LNCaP clone FGC (cell line): ENCODE results near the gene MYMX.
"Not testable (repeated sequence)": the region's sequence is repeated elsewhere in the genome, so short reads cannot be mapped to it uniquely, and the experiment has no call there.

Source experiments
- DNase-seq: peaks from one replicate; pipeline ENCODE4 v3.0.0-alpha.2; 2011; ENCODE audit warnings: low read depth
- H3K4me3 ChIP-seq: 2 replicates; pipeline ENCODE4 v1.5.1; 2011; ENCODE audit warnings: mild to moderate bottlenecking, low read depth, low read length, control low read depth
- TF ChIP-seq, protein P1 (sequence below): IDR thresholded peaks from 2 replicates; pipeline ENCODE4 v1.5.1; 2012; ENCODE audit warnings: mild to moderate bottlenecking; ENCODE audit not compliant: control insufficient read depth, insufficient read depth; ENCODE audit errors: extremely low read depth

MYMX gene

DNA sequence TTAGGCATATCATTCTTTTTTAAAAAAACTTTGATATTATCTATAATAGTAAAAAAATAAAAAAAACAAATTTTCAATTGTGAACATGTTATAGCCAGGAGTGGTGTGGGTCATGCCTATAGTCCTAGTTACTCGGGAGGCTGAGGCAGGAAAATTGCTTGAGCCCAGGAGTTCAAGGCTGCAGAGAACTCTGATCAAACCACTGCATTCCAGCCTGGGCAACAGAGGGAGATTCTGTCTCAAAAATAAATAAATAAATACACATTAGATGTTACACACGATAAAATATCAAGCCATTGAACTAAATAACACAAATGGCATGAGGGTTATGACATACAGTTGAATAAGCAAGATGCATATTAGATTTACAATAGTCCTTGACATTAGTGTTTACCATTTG, 27.9 kb upstream of the MYMX start:
- TF ChIP-seq, protein P1, sequence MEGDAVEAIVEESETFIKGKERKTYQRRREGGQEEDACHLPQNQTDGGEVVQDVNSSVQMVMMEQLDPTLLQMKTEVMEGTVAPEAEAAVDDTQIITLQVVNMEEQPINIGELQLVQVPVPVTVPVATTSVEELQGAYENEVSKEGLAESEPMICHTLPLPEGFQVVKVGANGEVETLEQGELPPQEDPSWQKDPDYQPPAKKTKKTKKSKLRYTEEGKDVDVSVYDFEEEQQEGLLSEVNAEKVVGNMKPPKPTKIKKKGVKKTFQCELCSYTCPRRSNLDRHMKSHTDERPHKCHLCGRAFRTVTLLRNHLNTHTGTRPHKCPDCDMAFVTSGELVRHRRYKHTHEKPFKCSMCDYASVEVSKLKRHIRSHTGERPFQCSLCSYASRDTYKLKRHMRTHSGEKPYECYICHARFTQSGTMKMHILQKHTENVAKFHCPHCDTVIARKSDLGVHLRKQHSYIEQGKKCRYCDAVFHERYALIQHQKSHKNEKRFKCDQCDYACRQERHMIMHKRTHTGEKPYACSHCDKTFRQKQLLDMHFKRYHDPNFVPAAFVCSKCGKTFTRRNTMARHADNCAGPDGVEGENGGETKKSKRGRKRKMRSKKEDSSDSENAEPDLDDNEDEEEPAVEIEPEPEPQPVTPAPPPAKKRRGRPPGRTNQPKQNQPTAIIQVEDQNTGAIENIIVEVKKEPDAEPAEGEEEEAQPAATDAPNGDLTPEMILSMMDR, result no peak
- no peak overlapping the region for H3K4me3 ChIP-seq
- no peak for DNase-seq

DNA sequence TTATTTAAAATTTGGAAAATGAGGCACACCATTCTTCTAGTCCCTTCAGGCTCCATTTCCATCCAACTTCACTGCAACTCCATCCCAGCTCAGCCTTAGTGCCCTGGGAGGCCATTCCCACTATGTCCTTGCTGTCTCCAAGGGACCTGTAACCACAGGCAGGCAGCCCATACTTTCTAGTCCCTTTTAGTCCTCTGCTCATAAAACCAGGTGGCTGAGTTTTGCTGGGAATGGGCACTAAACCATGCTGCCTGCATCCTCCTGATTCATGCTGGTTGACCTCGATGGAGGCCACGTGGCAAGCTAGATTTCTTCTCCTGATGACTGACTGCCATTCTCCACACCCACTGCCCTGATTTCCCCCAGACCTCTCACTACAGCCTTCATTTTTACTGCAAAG, 27.5 kb upstream of the MYMX start:
- TF ChIP-seq, protein P1, result no peak
- no peak for DNase-seq
- H3K4me3 ChIP-seq, result no peak overlapping the region

DNA sequence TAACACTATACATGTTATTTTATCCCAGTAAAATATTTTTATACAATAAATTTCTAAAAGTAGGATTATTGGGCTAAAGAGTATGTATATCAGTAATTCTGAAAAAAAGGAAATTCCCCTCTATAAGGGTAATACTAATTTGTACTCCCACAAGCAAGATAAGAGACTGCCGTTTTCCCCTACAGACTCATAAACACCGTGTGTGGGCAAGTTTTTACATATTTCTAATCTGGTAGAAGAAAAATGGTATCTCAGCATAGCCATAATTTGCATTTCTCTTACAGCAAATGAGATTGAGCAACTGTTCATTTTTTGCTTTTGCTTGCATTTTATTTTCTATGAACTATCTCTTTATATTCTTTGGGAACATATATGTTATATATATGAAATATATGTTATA, 26.0 kb upstream of the MYMX start:
- no peak overlapping the region for H3K4me3 ChIP-seq
- TF ChIP-seq, protein P1, result no peak
- no peak for DNase-seq

DNA sequence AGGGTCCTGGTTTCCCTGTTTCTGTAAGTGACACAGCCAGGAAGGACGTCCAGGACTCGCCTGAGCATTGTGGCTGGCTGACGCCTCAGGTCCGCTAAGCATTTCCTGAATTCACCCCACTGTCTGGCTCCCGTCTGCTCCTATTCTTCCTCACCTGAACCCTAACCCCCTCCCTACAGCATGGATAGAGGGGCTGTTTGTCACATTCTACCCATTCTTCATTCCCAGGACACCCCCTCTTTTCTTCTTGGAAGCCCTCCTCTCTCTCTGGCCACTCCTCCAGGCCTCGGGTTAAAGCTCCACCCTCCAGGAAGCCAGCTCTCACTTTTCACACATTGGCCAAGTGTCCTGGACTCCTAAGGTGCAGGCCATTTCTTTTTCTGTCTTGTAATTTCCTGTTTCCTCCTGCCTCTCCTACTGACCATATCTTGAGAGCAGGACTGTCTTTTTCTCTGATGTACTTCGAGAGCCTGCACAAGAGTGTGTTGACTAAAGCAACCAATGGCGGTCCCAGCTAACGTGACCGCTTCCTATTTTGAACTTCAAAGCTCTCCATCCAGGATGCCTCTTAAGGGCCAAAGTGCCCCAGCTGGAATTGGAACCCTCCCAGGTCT, 24.2 kb upstream of the MYMX start:
- TF ChIP-seq, protein P1, result no peak
- H3K4me3 ChIP-seq, result no peak overlapping the region
- DNase-seq, result no peak

DNA sequence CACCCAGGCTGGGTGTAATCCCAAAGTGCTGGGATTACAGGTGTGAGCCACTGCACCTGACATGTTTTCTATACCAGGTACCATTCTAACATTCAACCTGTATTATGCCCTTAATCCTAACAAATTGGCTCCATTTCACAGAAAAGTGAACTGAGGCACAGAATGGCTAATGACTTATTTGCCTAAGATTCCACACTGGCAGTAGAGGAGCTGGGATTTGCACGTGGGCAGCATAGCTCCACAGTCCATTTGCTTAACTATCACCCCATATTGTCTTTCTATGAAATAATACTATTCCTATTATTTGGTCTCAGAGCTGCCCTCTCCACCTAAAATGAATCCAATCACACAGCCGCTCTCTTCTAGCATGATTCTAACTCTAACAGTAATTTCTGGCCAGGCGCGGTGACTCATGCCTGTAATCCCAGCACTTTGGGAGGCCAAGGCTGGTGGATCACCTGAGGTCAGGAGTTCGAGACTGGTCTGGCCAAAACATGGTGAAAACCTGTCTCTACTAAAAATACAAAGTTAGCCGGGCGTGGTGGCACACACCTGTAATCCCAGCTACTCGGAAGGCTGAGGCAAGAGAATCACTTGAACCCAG, 23.3 kb upstream of the MYMX start:
- no peak overlapping the region for H3K4me3 ChIP-seq
- DNase-seq, result no peak
- TF ChIP-seq, protein P1, result no peak

DNA sequence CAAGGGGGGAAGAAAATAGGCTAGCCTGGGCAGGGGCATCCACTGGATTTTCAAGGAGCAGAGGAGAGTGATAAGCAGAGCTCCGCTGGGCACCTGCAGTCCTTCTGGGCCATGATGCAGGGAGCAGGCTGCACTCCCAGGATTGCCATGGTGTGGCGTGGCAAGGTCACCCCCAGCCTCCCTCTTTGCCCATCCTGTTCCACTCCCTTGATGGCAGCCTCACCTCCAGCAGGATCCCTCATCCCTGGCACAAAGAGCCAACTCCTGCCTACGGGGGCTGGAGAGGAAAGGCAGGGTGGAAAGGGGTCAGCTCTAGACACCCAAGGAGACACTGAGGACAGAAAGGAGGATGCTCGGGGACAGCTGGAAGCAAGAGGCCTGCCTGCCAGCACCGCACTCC, 22.4 kb upstream of the MYMX start:
- no peak for DNase-seq
- TF ChIP-seq, protein P1, result no peak
- no peak overlapping the region for H3K4me3 ChIP-seq

DNA sequence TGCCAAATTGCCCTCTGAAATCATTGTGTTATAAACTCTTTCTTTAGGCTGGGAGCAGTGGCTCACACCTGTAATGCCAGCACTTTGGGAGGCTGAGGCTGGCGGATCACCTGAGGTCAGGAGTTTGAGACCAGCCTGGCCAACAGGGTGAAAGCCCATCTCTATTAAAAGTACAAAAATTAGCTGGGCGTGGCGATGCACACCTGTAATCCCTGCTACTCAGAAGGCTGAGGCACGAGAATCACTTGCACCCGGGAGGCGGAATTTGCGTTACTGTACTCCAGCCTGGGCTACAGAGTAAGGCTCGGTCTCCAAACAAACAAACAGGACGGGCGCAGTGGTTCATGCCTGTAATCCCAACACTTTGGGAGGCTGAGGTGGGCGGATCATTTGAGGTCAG, 20.4 kb upstream of the MYMX start:
- not testable (repeated sequence) for H3K4me3 ChIP-seq

More for the DNA sequence above, 20.4 kb upstream of the MYMX start:
- DNase-seq, result not testable (repeated sequence)
